Endothelial cell of umbilical vein (primary cell): Measurements from ENCODE around the gene ELOVL1. TPM values are rescaled to one million over a fixed set of nuclear protein-coding genes. Genes with fewer than 3 reads are reported as not detected.

Experiments used
- BruUV-seq: library from RNA; stranded (reverse); fragments of 400-500 nt; replicated peaks from 2 replicates; lab custom pipeline; 2021; lab: Mats Ljungman, UMichigan
- CTCF ChIA-PET: fragments of 300-600, 350-600 bp; sonication (Branson Sonifier 250); formaldehyde crosslinking; loops from one replicate; lab custom pipeline; 2021; ENCODE audit warnings: antibody characterized with exemption, inconsistent platforms; lab: Charles Lee
- POLR2A ChIA-PET: fragments of 300-600, 350-600 bp; sonication (Branson Sonifier 250); formaldehyde crosslinking; loops from one replicate; lab custom pipeline; 2021; ENCODE audit warnings: antibody characterized with exemption, inconsistent platforms; lab: Charles Lee
- DNase-seq: peaks from one replicate; pipeline ENCODE4 v3.0.0-alpha.2; 2011; ENCODE audit warnings: low read depth, low spot score
- FAIRE-seq: peaks from 2 replicates; lab custom pipeline; 2011; peaks lifted over from hg19 to GRCh38; lab: Jason Lieb, UNC
- H2AFZ ChIP-seq: 2 replicates; pipeline ENCODE4 v1.6.0; 2012; ENCODE audit warnings: low read depth, low read length, control low read depth, inconsistent platforms
- H3K27ac ChIP-seq: 2 replicates; pipeline ENCODE4 v1.5.1; 2011; ENCODE audit warnings: low read depth, mild to moderate bottlenecking, control low read depth, low read length, moderate library complexity; ENCODE audit not compliant: insufficient read depth
- H3K27me3 ChIP-seq, 2 experiments: 2 replicates each; pipeline versions ENCODE4 v1.6.0 to v1.6.1; 2011; ENCODE audit warnings: low read length in 2 of 2, mixed read lengths in 1 of 2; ENCODE audit not compliant: control insufficient read depth in 2 of 2, insufficient read depth in 2 of 2
- H3K36me3 ChIP-seq, 2 experiments: 2 replicates in 1 of 2; 3 replicates in 1 of 2; pipeline ENCODE4 v1.5.1; 2011; ENCODE audit warnings: low read length in 2 of 2, mild to moderate bottlenecking in 1 of 2, moderate library complexity in 1 of 2; ENCODE audit not compliant: control insufficient read depth in 2 of 2, insufficient read depth in 2 of 2; ENCODE audit errors: extremely low read depth in 1 of 2
- H3K4me1 ChIP-seq: 3 replicates; pipeline ENCODE4 v1.5.1; 2011; ENCODE audit warnings: mild to moderate bottlenecking, low read length; ENCODE audit not compliant: control insufficient read depth, insufficient read depth; ENCODE audit errors: extremely low read depth
- H3K4me2 ChIP-seq: 2 replicates; pipeline ENCODE4 v1.6.1; 2011; ENCODE audit warnings: low read length, control low read depth, mixed read lengths; ENCODE audit not compliant: insufficient read depth
- H3K4me3 ChIP-seq, 3 experiments: fragments of 200-600 bp in 1 of 3; sonication (generic), shearing (Covaris generic) in 1 of 3; replicated peaks in 1 of 3; 2 replicates each; pipeline ENCODE4 v1.5.1; 2011 to 2016; ENCODE audit warnings: control low read depth in 3 of 3, low read length in 3 of 3, mild to moderate bottlenecking in 2 of 3, inconsistent platforms in 1 of 3, low read depth in 1 of 3, moderate library complexity in 1 of 3; ENCODE audit not compliant: insufficient read depth in 1 of 3
- H3K79me2 ChIP-seq: 2 replicates; pipeline ENCODE4 v1.6.0; 2012; ENCODE audit warnings: low read length, inconsistent platforms; ENCODE audit not compliant: control insufficient read depth, insufficient read depth
- H3K9ac ChIP-seq: replicated peaks from 2 replicates; pipeline ENCODE3; 2011; ENCODE audit warnings: low read length, control low read depth; ENCODE audit not compliant: insufficient read depth; ENCODE audit errors: extremely low read depth
- H3K9me1 ChIP-seq: replicated peaks from 3 replicates; pipeline ENCODE4 v1.6.0; 2011; ENCODE audit warnings: mild to moderate bottlenecking, low read length; ENCODE audit not compliant: control insufficient read depth, insufficient read depth; ENCODE audit errors: extremely low read depth
- H3K9me3 ChIP-seq: replicated peaks from 2 replicates; pipeline ENCODE4 v1.5.1; 2012; ENCODE audit warnings: low read length, inconsistent platforms; ENCODE audit not compliant: control insufficient read depth, insufficient read depth
- H4K20me1 ChIP-seq: replicated peaks from 2 replicates; pipeline ENCODE3; 2011; ENCODE audit warnings: mild to moderate bottlenecking, low read length; ENCODE audit not compliant: control insufficient read depth, insufficient read depth; ENCODE audit errors: extremely low read depth
- CTCF ChIP-seq, 2 donors: IDR thresholded peaks; 1 replicate in 1 of 2; 2 replicates in 1 of 2; pipeline ENCODE4 v1.5.1; 2011; ENCODE audit warnings: low read length in 2 of 2, mild to moderate bottlenecking in 2 of 2, moderate library complexity in 2 of 2, control low read depth in 1 of 2, inconsistent platforms in 1 of 2, low read depth in 1 of 2; ENCODE audit not compliant: insufficient read depth in 1 of 2; ENCODE audit errors: extremely low read depth in 1 of 2
- EZH2 ChIP-seq: IDR thresholded peaks from 2 replicates; pipeline ENCODE4 v1.6.1; 2012; ENCODE audit warnings: borderline replicate concordance, low read depth, mild to moderate bottlenecking, moderate library complexity, low read length, inconsistent platforms; ENCODE audit not compliant: severe bottlenecking
- FOS ChIP-seq: IDR thresholded peaks from 2 replicates; pipeline ENCODE4 v1.6.1; 2011; ENCODE audit warnings: mild to moderate bottlenecking, low read length, moderate library complexity, borderline replicate concordance; ENCODE audit not compliant: insufficient read depth
- GATA2 ChIP-seq: IDR thresholded peaks from 2 replicates; pipeline ENCODE4 v1.7.0; 2011; ENCODE audit warnings: low read depth, mild to moderate bottlenecking, moderate library complexity, mixed read lengths, low read length; ENCODE audit not compliant: insufficient read length, insufficient read depth
- JUN ChIP-seq: IDR thresholded peaks from 2 replicates; pipeline ENCODE4 v1.6.1; 2011; ENCODE audit warnings: borderline replicate concordance, low read depth; ENCODE audit not compliant: insufficient read length, insufficient read depth
- MAX ChIP-seq: IDR thresholded peaks from 2 replicates; pipeline ENCODE4 v1.6.1; 2011; ENCODE audit not compliant: insufficient read depth, insufficient read length
- MYC ChIP-seq: IDR thresholded peaks from one replicate; pipeline ENCODE4 v1.6.1; 2011; ENCODE audit warnings: mild to moderate bottlenecking, low read depth, low read length
- POLR2A ChIP-seq: IDR thresholded peaks from 2 replicates; pipeline ENCODE4 v1.6.1; 2012; ENCODE audit warnings: low read depth, mild to moderate bottlenecking, control low read depth, low read length
- POLR2AphosphoS5 ChIP-seq: IDR thresholded peaks from 2 replicates; pipeline ENCODE4 v1.6.1; 2012; ENCODE audit warnings: low read depth, mild to moderate bottlenecking, control low read depth, low read length, moderate library complexity; ENCODE audit not compliant: insufficient read depth
- dilution Hi-C: fragments of 300-500 bp; cut with MboI; formaldehyde crosslinking; loops from one replicate; pipeline ENCODE4 v1.15.0; 2019; ENCODE audit warnings: low sequenced_read_pairs; ENCODE audit not compliant: extremely low pct_ligation_motif_present
- intact Hi-C: fragments of 100-400 bp; cut with micrococcal nuclease; formaldehyde crosslinking; loops from one replicate; pipeline ENCODE4 v1.10.0; 2022
- polyA plus RNA-seq, 4 experiments: library from polyadenylated mRNA; depleted of rRNA in 3 of 4; stranded (reverse) in 3 of 4; unstranded in 1 of 4; fragments of >200 nt; gene quantifications; 2 replicates each; pipeline versions ENCODE4 v1.2.1 to v1.2.3, GENCODE V29; 2011 to 2012; ENCODE audit warnings: missing spikeins in 1 of 4
- total RNA-seq: library from RNA; stranded (reverse); gene quantifications from 2 replicates; pipeline ENCODE4 v1.2.3, GENCODE V29; 2021

ELOVL1 gene
- total and polyA plus RNA-seq, 2 donors (not counting 3 experiments of a cell fraction or from before 2014, with no cell fraction given) = 134 to 303 TPM

- Histone ChIP-seq H3K79me2 (no peaks in the 10 kb centered on the region), H4K20me1 (no peaks in the 10 kb centered on the region), H3K4me2 (no peak overlapping the region), H2AFZ (no peak overlapping the region), H3K9ac (no peak overlapping the region), H3K27me3 (no peaks in the 10 kb centered on the region), H3K27ac (no peak overlapping the region), H3K4me1 (peaks cover 3% of the 10 kb centered on the region), H3K9me3 (no peaks in the 10 kb centered on the region), H3K9me1 (no peaks in the 10 kb centered on the region), H3K4me3 (no peak overlapping the region), H3K36me3 (no peaks in the 10 kb centered on the region)
- no TSS peak for BruUV-seq
- ChIA-PET POLR2A (no interaction called here), CTCF (no interaction called here)
- dilution Hi-C loops = no loop called here
- no peak for FAIRE-seq
- DNase-seq = no peak
- TF ChIP-seq MYC (no peak), GATA2 (no peak), MAX (no peak), CTCF (IDR thresholded peaks at IDR 0.05; ENCODE audit: extremely low read depth in 1 of 2, insufficient read depth in 1 of 2, low read depth in 1 of 2, low read length in 2 of 2) (no peak), JUN (no peak), FOS (no peak), EZH2 (no peak), POLR2AphosphoS5 (no peak), POLR2A (no peak)
- intact Hi-C loops = no loop called here
Observed at GRCh38 chr1:43350976-43351375, 16.8 kb downstream of the ELOVL1 start.
